HuH-7 (cell line): ENCODE data around the gene PSEN2.
"Not testable (repeated sequence)": the region's sequence is repeated elsewhere in the genome, so short reads cannot be mapped to it uniquely, and the experiment has no call there.

Experiments used
- DNase-seq: peaks from one replicate; pipeline ENCODE4 v3.0.0; 2011; ENCODE audit warnings: low spot score

Gene PSEN2

GRCh38 chr1:226870401-226871279 is at the start of gene PSEN2:
Gene PSEN2 (plus strand): TSS chr1:226870616. CDS start chr1:226881908, 11,292 bp downstream.
- peak; percentile 70 for DNase-seq

- no peak for DNase-seq
Observed at GRCh38 chr1:226820941-226821718, 49.3 kb upstream of the PSEN2 start.

GRCh38 chr1:226821719-226822085 is 48.7 kb upstream of the PSEN2 start:
- DNase-seq, result no peak

- no peak for DNase-seq
Observed at GRCh38 chr1:226823643-226824042, 46.8 kb upstream of the PSEN2 start.

- no peak for DNase-seq
Observed at GRCh38 chr1:226825037-226825745, 45.2 kb upstream of the PSEN2 start.

- no peak for DNase-seq
Observed at GRCh38 chr1:226825746-226826100, 44.7 kb upstream of the PSEN2 start.

GRCh38 chr1:226826479-226827261 is 43.7 kb upstream of the PSEN2 start:
- DNase-seq, result no peak

- DNase-seq, result no peak
Observed at GRCh38 chr1:226827458-226827857, 43.0 kb upstream of the PSEN2 start.

GRCh38 chr1:226827968-226828513 is 42.4 kb upstream of the PSEN2 start:
- DNase-seq, result peak; percentile 91

- no peak for DNase-seq
Observed at GRCh38 chr1:226829105-226829504, 41.3 kb upstream of the PSEN2 start.

GRCh38 chr1:226831953-226832352 is 38.5 kb upstream of the PSEN2 start:
- DNase-seq, result no peak

- DNase-seq, result no peak
Observed at GRCh38 chr1:226832613-226833012, 37.8 kb upstream of the PSEN2 start.

GRCh38 chr1:226834179-226834578 is 36.2 kb upstream of the PSEN2 start:
- DNase-seq, result not testable (repeated sequence)

- not testable (repeated sequence) for DNase-seq
Observed at GRCh38 chr1:226835396-226835795, 35.0 kb upstream of the PSEN2 start.

GRCh38 chr1:226837966-226838365 is 32.5 kb upstream of the PSEN2 start:
- DNase-seq, result not testable (repeated sequence)

- no peak for DNase-seq
Observed at GRCh38 chr1:226838456-226838855, 32.0 kb upstream of the PSEN2 start.

- DNase-seq, result no peak
Observed at GRCh38 chr1:226845624-226846023, 24.8 kb upstream of the PSEN2 start.

- DNase-seq, result no peak
Observed at GRCh38 chr1:226846786-226847185, 23.6 kb upstream of the PSEN2 start.

- DNase-seq, result not testable (repeated sequence)
Observed at GRCh38 chr1:226854548-226854947, 15.9 kb upstream of the PSEN2 start.

- DNase-seq, result no peak
Observed at GRCh38 chr1:226862890-226863289, 7.5 kb upstream of the PSEN2 start.

- DNase-seq, result no peak
Observed at GRCh38 chr1:226863446-226863845, 7.0 kb upstream of the PSEN2 start.
